SJSA1 (cell line): ENCODE results near the gene MRPL23. TPM values are rescaled to one million over a fixed set of nuclear protein-coding genes. Genes with fewer than 3 reads are reported as not detected.

Experiments used
- DNase-seq, 2 experiments: peaks; one replicate each; pipeline ENCODE4 v3.0.0-alpha.2; 2015 to 2020; ENCODE audit warnings: low spot score in 2 of 2, low read depth in 1 of 2
- H3K27ac ChIP-seq: fragments of 250-450 bp; sonication (Bioruptor Pico); 2 replicates; pipeline ENCODE4 v1.5.1; 2020; ENCODE audit warnings: mild to moderate bottlenecking, moderate library complexity
- H3K27me3 ChIP-seq: fragments of 250-450 bp; sonication (Bioruptor Pico); replicated peaks from 2 replicates; pipeline ENCODE4 v1.5.1; 2020; ENCODE audit warnings: mild to moderate bottlenecking, moderate library complexity
- H3K36me3 ChIP-seq: fragments of 250-450 bp; sonication (Bioruptor Pico); 2 replicates; pipeline ENCODE4 v1.5.1; 2020; ENCODE audit warnings: mild to moderate bottlenecking
- H3K4me1 ChIP-seq: fragments of 250-450 bp; sonication (Bioruptor Pico); replicated peaks from 2 replicates; pipeline ENCODE4 v1.6.1; 2021; ENCODE audit warnings: mild to moderate bottlenecking
- H3K4me3 ChIP-seq: fragments of 250-450 bp; sonication (Bioruptor Pico); 2 replicates; pipeline ENCODE4 v1.5.1; 2020; ENCODE audit warnings: mild to moderate bottlenecking
- H3K9me3 ChIP-seq: fragments of 250-450 bp; sonication (Bioruptor Pico); replicated peaks from 2 replicates; pipeline ENCODE4 v1.5.1; 2020; ENCODE audit warnings: mild to moderate bottlenecking
- total RNA-seq: library from RNA; depleted of rRNA; stranded (reverse); fragments of >200 nt; shearing (Covaris generic); gene quantifications from 2 replicates; pipeline ENCODE4 v1.2.3, GENCODE V29; 2014; rRNA removed

MRPL23 gene
- 155 and 244 TPM in 2 replicates for total RNA-seq

- H3K4me1 ChIP-seq: peaks cover 18% of the 10 kb centered on the region
- H3K27me3 ChIP-seq: no peaks in the 10 kb centered on the region
- no peaks in the 10 kb centered on the region for H3K9me3 ChIP-seq
- DNase-seq: no peak
- H3K4me3 ChIP-seq: no peak within 1 kb of the TSS
- H3K36me3 ChIP-seq: no peaks in the 10 kb centered on the region
- no peak within 1 kb of the TSS for H3K27ac ChIP-seq
Observed at GRCh38 chr11:1946812-1947484, at the start of gene MRPL23. TSS of gene MRPL23 (plus strand) at chr11:1947332. CDS start at chr11:1947363, 31 bp downstream.

- Histone ChIP-seq H3K36me3 (no peaks in the 10 kb centered on the region), H3K4me3 (no peak overlapping the region), H3K9me3 (no peaks in the 10 kb centered on the region), H3K27me3 (no peaks in the 10 kb centered on the region; the same call in 1 of the 2 replicates), H3K27ac (no peak overlapping the region), H3K4me1 (no peaks in the 10 kb centered on the region)
- no peak for DNase-seq
Observed at GRCh38 chr11:1899090-1899489, 48.0 kb upstream of the MRPL23 start.

GRCh38 chr11:1899686-1900085, 47.4 kb upstream of the MRPL23 start:
- no peak overlapping the region for H3K27ac ChIP-seq
- no peaks in the 10 kb centered on the region for H3K9me3 ChIP-seq
- no peaks in the 10 kb centered on the region for H3K36me3 ChIP-seq
- H3K4me1 ChIP-seq: no peaks in the 10 kb centered on the region
- no peak for DNase-seq
- no peak overlapping the region for H3K4me3 ChIP-seq
- no peaks in the 10 kb centered on the region; the same call in 1 of the 2 replicates for H3K27me3 ChIP-seq

GRCh38 chr11:1906181-1906580, 41.0 kb upstream of the MRPL23 start:
- Histone ChIP-seq H3K4me3 (no peak overlapping the region), H3K36me3 (no peaks in the 10 kb centered on the region), H3K27ac (peak overlapping the region; percentile 52), H3K4me1 (peaks cover 30% of the 10 kb centered on the region), H3K27me3 (no peaks in the 10 kb centered on the region), H3K9me3 (no peaks in the 10 kb centered on the region)
- peak in 1 of 2 experiments; percentile 57 for DNase-seq

- peak in 1 of 2 experiments; percentile 10 for DNase-seq
- H3K36me3 ChIP-seq: no peaks in the 10 kb centered on the region
Observed at GRCh38 chr11:1906611-1907423, 40.3 kb upstream of the MRPL23 start.

GRCh38 chr11:1908618-1909017, 38.5 kb upstream of the MRPL23 start:
- Histone ChIP-seq H3K9me3 (no peaks in the 10 kb centered on the region), H3K27ac (peak overlapping the region; percentile 2; the same call in 1 of the 2 replicates), H3K36me3 (no peaks in the 10 kb centered on the region), H3K4me3 (no peak overlapping the region), H3K27me3 (no peaks in the 10 kb centered on the region), H3K4me1 (peaks cover 30% of the 10 kb centered on the region)
- peak in 1 of 2 experiments; percentile 12 for DNase-seq

More at GRCh38 chr11:1906611-1907423, 40.3 kb upstream of the MRPL23 start:
- Histone ChIP-seq H3K27me3 (no peaks in the 10 kb centered on the region), H3K4me3 (no peak overlapping the region), H3K9me3 (no peaks in the 10 kb centered on the region), H3K27ac (peak overlapping the region; percentile 52), H3K4me1 (peaks cover 30% of the 10 kb centered on the region)

- H3K27me3 ChIP-seq: no peaks in the 10 kb centered on the region
- no peaks in the 10 kb centered on the region for H3K36me3 ChIP-seq
- peaks cover 30% of the 10 kb centered on the region for H3K4me1 ChIP-seq
- DNase-seq: no peak
- no peak overlapping the region for H3K27ac ChIP-seq
- H3K4me3 ChIP-seq: no peak overlapping the region
- no peaks in the 10 kb centered on the region for H3K9me3 ChIP-seq
Observed at GRCh38 chr11:1909524-1909923, 37.6 kb upstream of the MRPL23 start.

- Histone ChIP-seq H3K27ac (no peak overlapping the region), H3K4me1 (peaks cover 12% of the 10 kb centered on the region; the same call in 1 of the 2 replicates), H3K27me3 (no peaks in the 10 kb centered on the region), H3K36me3 (no peaks in the 10 kb centered on the region), H3K4me3 (no peak overlapping the region), H3K9me3 (no peaks in the 10 kb centered on the region)
- no peak for DNase-seq
Observed at GRCh38 chr11:1912289-1912878, 34.7 kb upstream of the MRPL23 start.

- H3K27ac ChIP-seq: no peak overlapping the region
- no peak for DNase-seq
- H3K9me3 ChIP-seq: no peaks in the 10 kb centered on the region
- no peak overlapping the region for H3K4me3 ChIP-seq
- no peaks in the 10 kb centered on the region for H3K27me3 ChIP-seq
- no peaks in the 10 kb centered on the region for H3K36me3 ChIP-seq
- H3K4me1 ChIP-seq: peaks cover 8% of the 10 kb centered on the region; the same call in 1 of the 2 replicates
Observed at GRCh38 chr11:1913271-1914060, 33.7 kb upstream of the MRPL23 start.

GRCh38 chr11:1915795-1916131, 31.4 kb upstream of the MRPL23 start:
- DNase-seq: no peak
- no peak overlapping the region for H3K27ac ChIP-seq
- no peaks in the 10 kb centered on the region for H3K27me3 ChIP-seq
- no peak overlapping the region for H3K4me3 ChIP-seq
- no peaks in the 10 kb centered on the region for H3K36me3 ChIP-seq
- peaks cover under 1% of the 10 kb centered on the region for H3K4me1 ChIP-seq
- no peaks in the 10 kb centered on the region for H3K9me3 ChIP-seq

GRCh38 chr11:1916132-1916985, 30.8 kb upstream of the MRPL23 start:
- DNase-seq: no peak
- no peaks in the 10 kb centered on the region for H3K27me3 ChIP-seq
- H3K9me3 ChIP-seq: no peaks in the 10 kb centered on the region
- H3K27ac ChIP-seq: no peak overlapping the region
- no peaks in the 10 kb centered on the region for H3K36me3 ChIP-seq
- H3K4me1 ChIP-seq: peaks cover 7% of the 10 kb centered on the region
- H3K4me3 ChIP-seq: no peak overlapping the region

GRCh38 chr11:1916986-1917522, 30.1 kb upstream of the MRPL23 start:
- Histone ChIP-seq H3K36me3 (no peaks in the 10 kb centered on the region), H3K4me3 (no peak overlapping the region), H3K27me3 (no peaks in the 10 kb centered on the region), H3K9me3 (no peaks in the 10 kb centered on the region), H3K27ac (no peak overlapping the region), H3K4me1 (peaks cover 14% of the 10 kb centered on the region)
- DNase-seq: no peak
